K562 (cell line): Measurements from ENCODE around the gene TBX19. TPM values are rescaled to one million over a fixed set of nuclear protein-coding genes. Genes with fewer than 3 reads are reported as not detected.

Experiments used
- ARID2 ChIP-seq: fragments of 450-650 bp; IDR thresholded peaks from 2 replicates; pipeline ENCODE4 v1.6.1; 2017; ENCODE audit warnings: antibody characterized with exemption, mild to moderate bottlenecking
- C11orf30 ChIP-seq: fragments of 450-650 bp; IDR thresholded peaks from 2 replicates; pipeline ENCODE4 v1.6.1; 2016; ENCODE audit warnings: low read depth, mild to moderate bottlenecking
- DDX20 ChIP-seq: fragments of 450-650 bp; IDR thresholded peaks from 2 replicates; pipeline ENCODE4 v1.6.1; 2016; ENCODE audit warnings: missing genetic modification characterization, low read depth, mild to moderate bottlenecking, missing compliant biosample characterization, moderate library complexity
- DMBX1 ChIP-seq: fragments of 250-450 bp; sonication (Bioruptor Pico); IDR thresholded peaks from 2 replicates; pipeline ENCODE4 v1.8.0; 2022; ENCODE audit warnings: inconsistent platforms, mild to moderate bottlenecking, moderate library complexity, borderline replicate concordance
- EP400 ChIP-seq: fragments of 450-650 bp; IDR thresholded peaks from 2 replicates; pipeline ENCODE4 v1.6.1; 2017; ENCODE audit warnings: antibody characterized with exemption, mild to moderate bottlenecking, moderate library complexity
- FOXP1 ChIP-seq: sonication (generic); formaldehyde crosslinking; IDR thresholded peaks from 2 replicates; pipeline ENCODE4 v1.8.0; 2022; ENCODE audit warnings: mild to moderate bottlenecking, missing genetic modification reagents
- HDAC3 ChIP-seq: fragments of 450-650 bp; IDR thresholded peaks from 2 replicates; pipeline ENCODE4 v1.6.1; 2018; ENCODE audit warnings: borderline replicate concordance, mild to moderate bottlenecking, moderate library complexity; ENCODE audit not compliant: partially characterized antibody
- KLF13 ChIP-seq: fragments of 450-650 bp; IDR thresholded peaks from 2 replicates; pipeline ENCODE4 v1.6.1; 2016; ENCODE audit warnings: missing genetic modification characterization, low read depth, mild to moderate bottlenecking, missing compliant biosample characterization, moderate library complexity, borderline replicate concordance
- NONO ChIP-seq, 2 experiments: fragments of 200-400 bp in 1 of 2; fragments of 450-650 bp in 1 of 2; formaldehyde crosslinking in 1 of 2; IDR thresholded peaks; 2 replicates each; pipeline ENCODE4 v1.6.1; 2017; ENCODE audit warnings: low read depth in 2 of 2, mild to moderate bottlenecking in 2 of 2, moderate library complexity in 2 of 2, low read length in 1 of 2
- NR4A1 ChIP-seq, 2 experiments: fragments of 250-450 bp in 1 of 2; fragments of 450-650 bp in 1 of 2; sonication (Bioruptor Pico) in 1 of 2; IDR thresholded peaks; 2 replicates each; pipeline versions ENCODE4 v1.4.0 to v1.6.1; 2016 to 2020; ENCODE audit warnings: mild to moderate bottlenecking in 2 of 2, missing compliant biosample characterization in 1 of 2, missing genetic modification characterization in 1 of 2, moderate library complexity in 1 of 2
- STAG1 ChIP-seq: sonication (generic); formaldehyde crosslinking; IDR thresholded peaks from 2 replicates; pipeline ENCODE4 v1.5.0; 2020; ENCODE audit warnings: missing genetic modification reagents, borderline replicate concordance
- ZNF324 ChIP-seq: fragments of 250-450 bp; sonication (Bioruptor Pico); IDR thresholded peaks from 2 replicates; pipeline ENCODE4 v1.4.0; 2020; ENCODE audit warnings: mild to moderate bottlenecking
- ZNF668 ChIP-seq: fragments of 250-450 bp; sonication (Bioruptor Pico); IDR thresholded peaks from 2 replicates; pipeline ENCODE4 v1.8.0; 2022; ENCODE audit warnings: mild to moderate bottlenecking, inconsistent platforms
- polyA plus RNA-seq, 8 experiments: library from polyadenylated mRNA; depleted of rRNA in 4 of 8; stranded (reverse) in 5 of 8; unstranded in 3 of 8; fragments of >200 nt; fragmentation: Nextera tagmentation in 2 of 8; fragmentation: Illumina TruSeq in 1 of 8; extraction: Ambion mirVana in 2 of 8; extraction: Trizol in 1 of 8; gene quantifications; 2 replicates each; pipeline versions ENCODE4 v1.2.1 to v1.2.3, GENCODE V29; 2011 to 2014; ENCODE audit warnings: inconsistent platforms in 1 of 8, missing spikeins in 1 of 8
- total RNA-seq, 7 experiments: library from RNA; depleted of rRNA in 6 of 7; stranded (reverse); fragments of >200 nt in 6 of 7; fragmentation: Illumina TruSeq in 2 of 7; extraction: Trizol in 2 of 7; gene quantifications; 2 replicates each; pipeline versions ENCODE4 v1.2.1 to v1.2.3, GENCODE V29; 2011 to 2021; ENCODE audit warnings: low replicate concordance in 1 of 7
- TF ChIP-seq, protein P1 (sequence below): IDR thresholded peaks from 2 replicates; pipeline ENCODE4 v1.6.1; 2016; ENCODE audit warnings: missing genetic modification characterization, missing compliant biosample characterization
- TF ChIP-seq, protein P2 (sequence below): sonication (generic); formaldehyde crosslinking; IDR thresholded peaks from 2 replicates; pipeline ENCODE4 v1.8.1; 2023; ENCODE audit warnings: mild to moderate bottlenecking, missing genetic modification reagents, moderate library complexity
- TF ChIP-seq, protein P3 (sequence below): sonication (generic); formaldehyde crosslinking; IDR thresholded peaks from 2 replicates; pipeline ENCODE4 v1.9.0; 2022; ENCODE audit warnings: mild to moderate bottlenecking, missing genetic modification reagents
- TF ChIP-seq, protein P4 (sequence below): fragments of 450-650 bp; IDR thresholded peaks from 2 replicates; pipeline ENCODE4 v1.6.1; 2017; ENCODE audit warnings: antibody characterized with exemption, mild to moderate bottlenecking
- TF ChIP-seq, protein P5 (sequence below): IDR thresholded peaks from 2 replicates; pipeline ENCODE4 v1.6.1; 2011; ENCODE audit not compliant: insufficient read length; ENCODE audit errors: extremely low read depth

TBX19 gene
- total and polyA plus RNA-seq, 9 of the 15 experiments (the other 6 are each of a cell fraction or from before 2014, with no cell fraction given), result 0.32 to 3.1 (median 0.95) TPM

DNA sequence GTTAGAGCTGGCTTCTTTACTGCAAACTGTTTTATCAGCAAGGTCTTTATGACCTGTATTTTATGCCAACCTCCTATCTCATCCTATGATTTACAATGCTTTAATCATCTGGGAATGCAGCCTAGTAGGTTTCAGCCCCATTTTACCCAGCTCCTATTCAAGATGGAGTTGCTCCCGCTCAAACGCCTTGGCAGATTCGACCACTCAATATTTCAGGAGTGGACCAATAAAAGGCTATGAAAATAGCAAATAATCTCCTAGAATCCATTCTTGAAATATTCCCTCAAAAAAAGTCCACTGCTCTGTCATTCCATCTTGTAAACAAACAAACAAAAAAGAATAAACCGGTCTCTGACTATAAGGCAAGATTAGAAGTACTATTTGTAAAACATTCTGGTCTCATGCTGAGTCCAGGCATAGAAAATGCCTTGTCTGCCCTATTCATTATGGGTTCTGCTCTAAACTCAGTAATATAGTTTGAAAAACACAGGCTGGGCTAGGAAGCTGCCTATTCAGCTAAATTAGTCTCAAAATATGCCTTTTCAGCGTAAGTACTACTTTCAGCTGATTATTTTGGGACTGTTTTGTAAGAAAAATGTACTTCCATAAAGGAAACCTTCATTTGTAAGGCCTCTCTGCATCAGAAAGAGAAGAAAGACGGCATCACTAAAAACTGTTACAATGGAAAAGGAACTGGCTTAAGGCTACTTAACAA lies 53.0 kb downstream of the TBX19 start (continued):
- TF ChIP-seq, protein P1, sequence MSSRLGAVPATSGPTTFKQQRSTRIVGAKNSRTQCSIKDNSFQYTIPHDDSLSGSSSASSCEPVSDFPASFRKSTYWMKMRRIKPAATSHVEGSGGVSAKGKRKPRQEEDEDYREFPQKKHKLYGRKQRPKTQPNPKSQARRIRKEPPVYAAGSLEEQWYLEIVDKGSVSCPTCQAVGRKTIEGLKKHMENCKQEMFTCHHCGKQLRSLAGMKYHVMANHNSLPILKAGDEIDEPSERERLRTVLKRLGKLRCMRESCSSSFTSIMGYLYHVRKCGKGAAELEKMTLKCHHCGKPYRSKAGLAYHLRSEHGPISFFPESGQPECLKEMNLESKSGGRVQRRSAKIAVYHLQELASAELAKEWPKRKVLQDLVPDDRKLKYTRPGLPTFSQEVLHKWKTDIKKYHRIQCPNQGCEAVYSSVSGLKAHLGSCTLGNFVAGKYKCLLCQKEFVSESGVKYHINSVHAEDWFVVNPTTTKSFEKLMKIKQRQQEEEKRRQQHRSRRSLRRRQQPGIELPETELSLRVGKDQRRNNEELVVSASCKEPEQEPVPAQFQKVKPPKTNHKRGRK, result no peak
- TF ChIP-seq, protein P2, sequence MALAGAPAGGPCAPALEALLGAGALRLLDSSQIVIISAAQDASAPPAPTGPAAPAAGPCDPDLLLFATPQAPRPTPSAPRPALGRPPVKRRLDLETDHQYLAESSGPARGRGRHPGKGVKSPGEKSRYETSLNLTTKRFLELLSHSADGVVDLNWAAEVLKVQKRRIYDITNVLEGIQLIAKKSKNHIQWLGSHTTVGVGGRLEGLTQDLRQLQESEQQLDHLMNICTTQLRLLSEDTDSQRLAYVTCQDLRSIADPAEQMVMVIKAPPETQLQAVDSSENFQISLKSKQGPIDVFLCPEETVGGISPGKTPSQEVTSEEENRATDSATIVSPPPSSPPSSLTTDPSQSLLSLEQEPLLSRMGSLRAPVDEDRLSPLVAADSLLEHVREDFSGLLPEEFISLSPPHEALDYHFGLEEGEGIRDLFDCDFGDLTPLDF (CRISPR knock-in tag), result no peak
- TF ChIP-seq, protein P3, sequence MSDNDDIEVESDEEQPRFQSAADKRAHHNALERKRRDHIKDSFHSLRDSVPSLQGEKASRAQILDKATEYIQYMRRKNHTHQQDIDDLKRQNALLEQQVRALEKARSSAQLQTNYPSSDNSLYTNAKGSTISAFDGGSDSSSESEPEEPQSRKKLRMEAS (CRISPR knock-in tag), result no peak
- TF ChIP-seq DMBX1 (CRISPR knock-in tag), result peak; percentile 48; the same call in 1 of the 2 replicates
- peak; percentile 52; the same call in 1 of the 2 replicates for TF ChIP-seq DDX20 (tag)
- TF ChIP-seq KLF13 (tag), result no peak
- TF ChIP-seq C11orf30, result 0 out of 2 replicates have a peak, but pooled peaks have one; percentile 21
- TF ChIP-seq, protein P4, sequence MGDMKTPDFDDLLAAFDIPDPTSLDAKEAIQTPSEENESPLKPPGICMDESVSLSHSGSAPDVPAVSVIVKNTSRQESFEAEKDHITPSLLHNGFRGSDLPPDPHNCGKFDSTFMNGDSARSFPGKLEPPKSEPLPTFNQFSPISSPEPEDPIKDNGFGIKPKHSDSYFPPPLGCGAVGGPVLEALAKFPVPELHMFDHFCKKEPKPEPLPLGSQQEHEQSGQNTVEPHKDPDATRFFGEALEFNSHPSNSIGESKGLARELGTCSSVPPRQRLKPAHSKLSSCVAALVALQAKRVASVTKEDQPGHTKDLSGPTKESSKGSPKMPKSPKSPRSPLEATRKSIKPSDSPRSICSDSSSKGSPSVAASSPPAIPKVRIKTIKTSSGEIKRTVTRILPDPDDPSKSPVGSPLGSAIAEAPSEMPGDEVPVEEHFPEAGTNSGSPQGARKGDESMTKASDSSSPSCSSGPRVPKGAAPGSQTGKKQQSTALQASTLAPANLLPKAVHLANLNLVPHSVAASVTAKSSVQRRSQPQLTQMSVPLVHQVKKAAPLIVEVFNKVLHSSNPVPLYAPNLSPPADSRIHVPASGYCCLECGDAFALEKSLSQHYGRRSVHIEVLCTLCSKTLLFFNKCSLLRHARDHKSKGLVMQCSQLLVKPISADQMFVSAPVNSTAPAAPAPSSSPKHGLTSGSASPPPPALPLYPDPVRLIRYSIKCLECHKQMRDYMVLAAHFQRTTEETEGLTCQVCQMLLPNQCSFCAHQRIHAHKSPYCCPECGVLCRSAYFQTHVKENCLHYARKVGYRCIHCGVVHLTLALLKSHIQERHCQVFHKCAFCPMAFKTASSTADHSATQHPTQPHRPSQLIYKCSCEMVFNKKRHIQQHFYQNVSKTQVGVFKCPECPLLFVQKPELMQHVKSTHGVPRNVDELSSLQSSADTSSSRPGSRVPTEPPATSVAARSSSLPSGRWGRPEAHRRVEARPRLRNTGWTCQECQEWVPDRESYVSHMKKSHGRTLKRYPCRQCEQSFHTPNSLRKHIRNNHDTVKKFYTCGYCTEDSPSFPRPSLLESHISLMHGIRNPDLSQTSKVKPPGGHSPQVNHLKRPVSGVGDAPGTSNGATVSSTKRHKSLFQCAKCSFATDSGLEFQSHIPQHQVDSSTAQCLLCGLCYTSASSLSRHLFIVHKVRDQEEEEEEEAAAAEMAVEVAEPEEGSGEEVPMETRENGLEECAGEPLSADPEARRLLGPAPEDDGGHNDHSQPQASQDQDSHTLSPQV, result peak; percentile 55; the same call in 1 of the 2 replicates
- TF ChIP-seq STAG1 (CRISPR knock-in tag), result no peak
- TF ChIP-seq ZNF324 (CRISPR knock-in tag), result no peak
- no peak for TF ChIP-seq HDAC3
- TF ChIP-seq, protein P5, sequence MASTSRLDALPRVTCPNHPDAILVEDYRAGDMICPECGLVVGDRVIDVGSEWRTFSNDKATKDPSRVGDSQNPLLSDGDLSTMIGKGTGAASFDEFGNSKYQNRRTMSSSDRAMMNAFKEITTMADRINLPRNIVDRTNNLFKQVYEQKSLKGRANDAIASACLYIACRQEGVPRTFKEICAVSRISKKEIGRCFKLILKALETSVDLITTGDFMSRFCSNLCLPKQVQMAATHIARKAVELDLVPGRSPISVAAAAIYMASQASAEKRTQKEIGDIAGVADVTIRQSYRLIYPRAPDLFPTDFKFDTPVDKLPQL, result no peak
- TF ChIP-seq NONO (IDR thresholded peaks at IDR 0.05; ENCODE audit: low read depth in 2 of 2, low read length in 1 of 2), result no peak
- TF ChIP-seq EP400, result no peak
- no peak for TF ChIP-seq ZNF668 (CRISPR knock-in tag)
- TF ChIP-seq FOXP1 (CRISPR knock-in tag), result no peak
- no peak for TF ChIP-seq ARID2
- no peak for TF ChIP-seq NR4A1 (CRISPR knock-in tag; IDR thresholded peaks at IDR 0.05)
- peak; percentile 77 for TF ChIP-seq NR4A1 (tag; IDR thresholded peaks at IDR 0.05)
